HG02973 (cell line): ENCODE measurements around the gene POLR3H.

Experiments
- ATAC-seq: cut with Tn5 transposase; IDR thresholded peaks from one replicate; pipeline ENCODE4 v1.9.1; 2021; ENCODE audit warnings: moderate library complexity; ENCODE audit not compliant: unreplicated experiment

The POLR3H gene

DNA sequence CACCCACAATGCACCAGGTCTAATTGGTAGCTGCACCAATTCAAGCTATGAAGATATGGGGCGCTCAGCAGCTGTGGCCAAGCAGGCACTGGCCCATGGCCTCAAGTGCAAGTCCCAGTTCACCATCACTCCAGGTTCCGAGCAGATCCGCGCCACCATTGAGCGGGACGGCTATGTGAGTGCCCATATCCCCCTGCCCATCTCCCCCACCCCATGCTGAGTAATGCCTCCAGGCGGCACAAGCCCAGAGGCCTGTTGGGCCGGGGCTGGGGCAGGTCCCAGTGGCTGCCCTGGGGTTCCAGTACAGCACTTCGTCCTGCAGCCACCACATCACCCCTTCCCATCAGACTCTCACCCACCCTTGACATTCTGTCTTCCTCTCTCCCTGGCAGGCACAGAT lies 21.5 kb downstream of the POLR3H start:
- ATAC-seq = no peak

DNA sequence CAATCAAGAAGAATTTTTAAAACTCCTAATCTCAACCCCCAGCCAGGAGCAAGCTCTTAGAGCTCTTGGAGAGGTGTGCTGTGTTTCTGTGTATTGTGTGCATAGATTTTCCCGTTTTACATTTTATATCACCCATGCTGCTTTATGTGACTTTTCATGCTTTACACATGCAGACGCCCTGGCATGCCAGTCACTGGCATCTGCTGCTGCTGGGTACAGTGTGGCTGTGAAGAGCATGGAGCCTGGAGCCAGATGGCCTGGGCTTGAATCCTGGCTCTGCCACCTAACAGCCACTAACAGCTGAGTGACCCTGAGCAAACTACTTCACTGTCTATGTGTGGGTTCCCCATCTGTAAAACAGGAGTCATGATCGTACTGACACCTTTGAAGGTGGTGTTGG lies 23.1 kb downstream of the POLR3H start:
- ATAC-seq = no peak

DNA sequence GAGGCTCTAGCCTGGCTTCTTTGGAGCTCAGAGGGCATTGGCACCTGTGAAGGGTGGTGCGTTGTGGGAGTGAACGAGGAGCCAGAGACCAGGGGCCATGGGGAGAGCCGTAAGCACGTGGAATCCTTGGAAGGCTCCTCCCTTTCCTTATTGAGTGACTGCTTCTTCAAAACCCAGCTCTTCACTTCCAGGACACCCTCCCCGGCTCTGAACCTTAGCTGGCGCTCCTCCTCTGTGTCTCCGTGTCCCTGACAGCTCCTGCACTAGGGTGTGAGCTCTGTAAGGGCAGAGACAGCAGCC lies 26.3 kb downstream of the POLR3H start:
- ATAC-seq = no peak

DNA sequence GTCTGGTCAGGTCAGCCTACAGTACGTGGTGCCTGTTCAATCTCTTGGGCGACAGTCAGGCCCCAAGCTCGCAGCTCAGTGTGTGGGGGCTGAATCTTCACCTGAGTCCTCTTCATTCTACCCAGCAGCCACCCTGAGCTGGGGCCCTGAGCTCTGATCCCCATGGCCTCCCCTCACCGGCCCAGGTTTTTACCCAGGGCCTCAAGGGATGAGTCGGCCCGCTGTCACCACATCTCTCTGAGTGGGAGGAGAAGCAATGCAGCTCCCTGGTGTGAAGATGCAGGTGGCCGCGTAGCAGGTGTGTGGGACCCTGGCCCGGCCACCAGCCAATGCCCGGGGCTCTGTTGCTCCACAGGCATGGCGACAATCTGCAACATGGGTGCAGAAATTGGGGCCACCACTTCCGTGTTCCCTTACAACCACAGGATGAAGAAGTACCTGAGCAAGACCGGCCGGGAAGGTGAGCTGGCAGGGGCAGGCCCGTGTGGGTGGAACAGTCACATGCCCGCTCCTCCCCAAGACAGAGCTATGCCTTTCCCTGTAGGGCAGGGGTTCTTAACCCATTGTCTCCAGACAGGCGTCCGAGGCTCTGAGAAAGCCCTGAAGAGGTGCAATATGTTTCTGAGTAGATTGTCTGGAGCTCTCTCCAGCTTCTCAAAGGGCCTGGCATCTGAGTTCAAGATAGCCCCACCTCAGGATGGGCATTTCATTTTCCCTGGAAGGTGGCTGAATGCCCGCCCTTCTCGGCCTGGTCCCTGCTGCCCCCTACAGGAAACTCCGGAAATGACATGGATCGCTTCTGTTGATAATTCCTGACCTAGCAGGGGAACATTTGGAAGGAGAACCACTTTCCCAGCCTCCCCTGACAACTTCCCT lies 26.9 kb downstream of the POLR3H start:
- no peak for ATAC-seq

DNA sequence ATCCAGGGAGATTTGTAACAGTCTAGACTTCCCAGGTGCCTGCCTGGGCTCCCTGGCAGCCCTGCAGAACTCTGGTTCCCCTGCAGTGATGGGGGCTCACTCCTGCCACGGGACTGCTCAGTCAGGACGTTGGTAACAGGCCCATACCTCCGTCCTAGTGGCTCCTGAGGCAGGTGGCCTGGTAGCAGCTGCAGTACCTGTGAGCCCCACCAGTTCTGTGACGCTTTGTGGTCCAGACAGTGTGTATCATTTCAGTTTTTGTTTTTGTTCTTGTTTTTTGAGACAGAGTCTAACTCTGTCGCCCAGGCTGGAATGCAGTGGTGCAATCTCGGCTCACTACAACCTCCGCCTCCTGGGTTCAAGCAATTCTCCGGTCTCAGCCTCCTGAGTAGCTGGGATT lies 27.8 kb downstream of the POLR3H start:
- ATAC-seq = no peak

DNA sequence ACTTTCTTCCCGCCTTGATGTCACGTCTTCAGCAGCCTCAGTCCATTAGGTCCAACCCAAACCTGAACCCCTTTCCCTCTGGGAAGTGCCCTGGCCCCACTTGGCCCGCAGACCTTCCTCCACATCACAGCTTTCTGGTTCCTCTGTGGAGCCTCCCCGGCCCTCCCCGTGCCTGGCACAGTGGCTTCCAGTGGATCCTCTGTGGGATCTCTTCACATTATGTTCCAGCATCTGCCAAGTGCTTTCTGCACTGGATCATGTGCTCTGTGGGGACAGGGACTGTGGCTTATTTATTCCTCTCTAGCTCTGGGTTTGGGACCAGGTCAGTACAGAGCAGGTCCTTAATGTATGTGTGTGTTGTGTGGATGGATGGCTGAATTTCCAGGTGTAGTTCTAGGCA lies 30.9 kb downstream of the POLR3H start:
- ATAC-seq = no peak

DNA sequence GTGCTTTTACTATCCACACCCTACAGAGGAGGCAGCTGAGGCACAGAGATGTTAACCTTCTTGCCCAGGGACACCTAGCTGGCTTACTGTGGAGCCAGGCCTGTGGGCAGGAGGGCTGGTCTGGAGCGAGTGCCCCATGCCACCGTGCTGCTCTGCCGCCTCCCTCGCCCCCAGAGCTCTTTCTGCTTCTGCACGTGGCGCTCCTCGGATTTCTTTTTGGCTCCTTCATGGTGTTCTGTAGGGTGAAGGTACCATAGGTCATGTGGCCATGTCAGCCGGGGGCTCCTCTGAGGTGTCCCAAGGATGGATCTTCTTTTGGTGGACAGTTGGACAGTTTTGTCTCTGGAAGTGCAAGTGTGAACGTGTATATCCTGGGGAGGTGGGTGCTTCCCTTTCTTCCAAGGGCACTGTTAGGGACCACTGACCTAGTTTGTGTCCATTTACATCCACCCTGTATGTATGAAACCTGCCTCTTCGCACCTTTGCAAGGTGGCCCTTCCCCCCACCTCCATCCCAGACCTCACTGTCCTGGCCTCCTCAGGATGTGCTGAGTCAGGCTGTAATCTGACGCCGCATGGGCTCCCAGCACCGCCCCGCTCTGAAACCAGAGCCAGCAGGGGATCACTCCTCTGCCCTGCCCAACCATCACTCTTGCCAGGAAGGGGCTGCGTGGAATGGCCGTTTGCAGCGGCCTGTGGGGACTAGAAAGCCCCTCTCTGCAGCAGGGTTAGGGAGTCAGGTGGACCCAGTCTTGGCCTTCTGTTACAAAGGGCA lies 31.7 kb downstream of the POLR3H start:
- ATAC-seq = no peak

DNA sequence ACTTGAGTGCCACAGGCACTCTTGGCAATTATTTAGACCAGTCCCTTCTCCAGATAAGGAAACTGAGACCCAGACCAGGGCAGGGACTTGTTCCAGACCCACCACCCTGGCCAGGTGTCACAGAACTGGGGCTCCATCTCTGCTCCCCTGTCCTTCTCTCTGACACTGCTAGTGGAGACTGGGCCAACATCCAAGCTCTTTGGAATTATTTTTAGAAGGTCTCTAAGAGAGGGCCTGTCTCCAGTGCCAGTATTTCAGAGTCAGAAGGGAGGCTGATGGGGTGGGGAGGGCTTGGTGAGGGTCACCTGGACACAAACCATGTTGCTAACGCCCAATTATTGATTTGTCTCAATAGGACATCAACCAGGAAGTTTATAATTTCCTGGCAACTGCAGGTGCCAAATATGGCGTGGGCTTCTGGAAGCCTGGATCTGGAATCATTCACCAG lies 32.7 kb downstream of the POLR3H start:
- no peak for ATAC-seq

DNA sequence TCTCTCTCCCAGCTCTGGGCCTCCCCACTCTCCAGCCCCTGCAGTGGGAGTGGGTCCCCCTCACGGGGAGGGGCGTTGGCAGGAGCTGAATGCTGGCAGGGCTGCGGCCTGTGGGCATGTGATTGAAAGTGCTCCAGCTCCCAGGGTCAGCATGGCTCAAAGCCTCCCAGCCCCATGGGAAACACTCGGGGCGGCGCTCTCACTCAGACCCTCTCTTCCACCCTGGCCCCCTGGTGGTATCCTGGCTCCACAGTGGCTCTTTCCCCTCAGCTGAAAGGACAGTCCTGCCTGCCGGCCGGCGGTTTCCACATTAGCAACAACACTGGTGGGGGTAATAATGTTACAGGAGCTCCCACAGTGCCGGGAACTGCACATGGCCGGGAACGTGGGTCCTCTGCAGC lies 35.5 kb downstream of the POLR3H start:
- no peak for ATAC-seq

DNA sequence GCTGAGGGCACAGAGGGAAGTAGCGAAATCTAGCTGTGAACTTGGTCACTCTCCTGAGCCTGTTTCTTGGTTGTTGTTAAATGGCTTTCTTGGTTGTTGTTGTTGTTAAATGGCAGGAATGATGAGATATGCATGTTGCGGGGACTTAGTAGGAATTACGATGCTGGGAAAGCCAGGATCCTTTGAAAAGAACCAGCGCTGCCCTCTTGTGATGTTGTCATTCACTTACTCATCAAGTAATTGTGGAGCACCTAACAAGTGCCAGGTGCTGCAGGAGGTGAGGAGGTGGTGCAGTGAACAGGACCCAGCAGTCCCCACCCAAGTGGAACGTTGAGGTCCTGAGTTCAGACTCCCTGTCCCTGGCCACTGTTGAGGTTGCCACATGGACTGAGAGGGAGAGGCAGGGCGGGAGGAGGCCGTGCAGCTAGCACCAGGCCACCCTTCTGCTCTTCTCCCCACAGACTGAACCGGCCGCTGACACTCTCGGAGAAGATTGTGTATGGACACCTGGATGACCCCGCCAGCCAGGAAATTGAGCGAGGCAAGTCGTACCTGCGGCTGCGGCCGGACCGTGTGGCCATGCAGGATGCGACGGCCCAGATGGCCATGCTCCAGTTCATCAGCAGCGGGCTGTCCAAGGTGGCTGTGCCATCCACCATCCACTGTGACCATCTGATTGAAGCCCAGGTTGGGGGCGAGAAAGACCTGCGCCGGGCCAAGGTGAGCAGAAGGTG lies 36.8 kb downstream of the POLR3H start:
- no peak for ATAC-seq

DNA sequence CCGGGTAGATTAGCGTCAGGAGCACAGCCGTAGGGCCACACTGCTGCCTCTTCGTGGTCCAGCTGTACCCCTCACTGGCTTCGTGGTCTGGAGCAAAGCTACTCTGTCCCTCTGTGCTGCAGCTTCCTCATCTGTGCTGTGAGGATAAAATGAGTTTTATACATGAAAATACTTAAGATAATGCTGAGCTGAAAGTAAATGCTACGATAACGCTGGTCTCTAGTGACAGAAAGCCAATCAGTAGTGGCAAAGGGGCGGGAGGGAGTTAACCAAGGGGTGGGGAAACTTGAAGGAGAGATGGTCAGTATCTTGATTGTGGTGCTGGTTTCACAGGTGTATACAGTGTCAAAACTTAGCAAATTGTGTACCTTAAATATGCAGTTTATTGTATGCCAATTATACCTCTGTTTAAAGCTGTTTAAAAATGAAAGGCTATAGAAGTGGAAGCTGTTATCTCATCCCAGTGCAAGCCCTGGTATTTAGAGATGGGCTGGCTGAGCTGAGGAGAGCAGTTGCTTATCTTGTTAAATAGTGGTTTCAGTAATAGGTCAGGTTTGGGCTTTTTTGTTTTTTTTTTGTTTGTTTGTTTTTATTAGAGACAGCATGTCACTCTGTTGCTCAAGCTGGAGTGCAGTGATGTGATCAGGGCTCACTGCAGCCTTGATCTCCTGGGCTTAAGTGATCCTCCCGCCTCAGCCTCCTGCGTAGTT lies 38.6 kb downstream of the POLR3H start:
- ATAC-seq = no peak

DNA sequence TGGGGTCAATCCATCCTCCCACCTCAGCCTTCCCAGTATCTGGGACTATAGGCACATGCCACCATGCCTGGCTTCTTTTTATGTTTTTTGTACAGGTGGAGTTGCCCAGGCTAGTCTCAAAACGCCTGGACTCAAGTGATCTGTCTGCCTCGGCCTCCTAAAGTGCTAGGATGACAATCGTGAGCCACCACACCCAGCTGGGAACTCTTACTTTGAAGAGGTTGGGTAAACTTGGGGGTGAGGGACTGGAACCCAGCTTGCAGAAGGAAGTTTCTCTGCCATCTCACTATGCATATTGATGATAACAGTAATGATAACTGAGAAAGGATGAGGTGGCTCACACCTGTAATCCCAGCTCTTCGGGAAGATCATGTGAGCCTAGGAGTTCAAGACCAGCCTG lies 39.5 kb downstream of the POLR3H start:
- no peak for ATAC-seq

DNA sequence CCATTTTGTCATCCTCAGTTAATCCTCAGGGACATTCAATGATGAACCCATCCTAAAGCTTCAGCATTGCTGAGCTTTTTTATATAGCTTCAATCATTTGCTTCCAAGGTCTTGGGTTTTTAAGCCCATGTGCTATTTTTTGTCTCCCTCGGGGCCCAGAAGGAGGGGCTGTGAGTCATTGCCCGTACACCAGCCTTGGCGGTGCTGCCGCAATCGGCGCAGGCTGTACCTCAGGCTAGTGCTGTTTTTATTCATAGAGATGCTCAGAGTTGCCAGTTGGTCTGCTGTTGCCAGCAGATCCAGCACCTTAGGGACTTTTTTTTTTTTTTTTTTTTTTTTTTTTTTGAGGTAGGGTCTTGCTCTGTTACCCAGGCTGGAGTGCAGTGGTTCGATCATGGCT lies 39.9 kb downstream of the POLR3H start:
- ATAC-seq = no peak

DNA sequence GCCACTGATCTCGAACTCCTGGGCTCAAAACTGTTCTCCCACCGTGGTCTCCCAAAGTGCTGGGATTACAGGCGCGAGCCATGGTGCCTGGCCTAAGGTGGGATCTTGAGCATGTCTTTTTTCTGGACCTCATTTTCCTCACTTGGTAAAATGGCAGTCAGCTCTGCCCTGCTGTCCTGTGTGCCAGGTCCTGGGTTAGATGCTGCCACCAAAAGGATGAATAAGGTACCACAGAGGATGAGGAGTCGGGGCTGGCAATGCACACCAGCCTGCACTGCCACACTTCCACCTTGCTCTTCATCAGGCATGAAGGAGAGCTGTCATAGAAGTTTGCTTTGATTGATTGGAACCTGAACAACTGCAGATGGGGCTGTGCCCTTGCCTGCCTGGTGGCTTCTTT lies 43.1 kb downstream of the POLR3H start:
- no peak for ATAC-seq

DNA sequence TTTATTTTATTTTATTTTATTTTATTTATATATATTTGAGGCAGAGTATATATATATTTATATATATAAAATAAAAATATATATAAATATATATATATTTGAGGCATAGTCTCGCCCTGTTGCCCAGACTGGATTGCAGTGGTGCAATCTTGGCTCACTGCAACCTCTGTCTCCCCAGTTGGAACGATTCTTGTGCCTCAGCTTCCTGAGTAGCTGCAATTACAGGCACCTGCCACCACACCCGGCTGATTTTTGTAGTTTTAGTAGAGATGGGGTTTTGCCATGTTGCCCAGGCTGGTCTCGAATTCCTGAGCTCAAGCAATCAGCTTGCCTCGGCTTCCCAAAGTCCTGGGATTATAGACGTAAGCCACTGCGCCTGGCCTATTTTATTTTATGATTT lies 44.0 kb downstream of the POLR3H start:
- no peak for ATAC-seq

DNA sequence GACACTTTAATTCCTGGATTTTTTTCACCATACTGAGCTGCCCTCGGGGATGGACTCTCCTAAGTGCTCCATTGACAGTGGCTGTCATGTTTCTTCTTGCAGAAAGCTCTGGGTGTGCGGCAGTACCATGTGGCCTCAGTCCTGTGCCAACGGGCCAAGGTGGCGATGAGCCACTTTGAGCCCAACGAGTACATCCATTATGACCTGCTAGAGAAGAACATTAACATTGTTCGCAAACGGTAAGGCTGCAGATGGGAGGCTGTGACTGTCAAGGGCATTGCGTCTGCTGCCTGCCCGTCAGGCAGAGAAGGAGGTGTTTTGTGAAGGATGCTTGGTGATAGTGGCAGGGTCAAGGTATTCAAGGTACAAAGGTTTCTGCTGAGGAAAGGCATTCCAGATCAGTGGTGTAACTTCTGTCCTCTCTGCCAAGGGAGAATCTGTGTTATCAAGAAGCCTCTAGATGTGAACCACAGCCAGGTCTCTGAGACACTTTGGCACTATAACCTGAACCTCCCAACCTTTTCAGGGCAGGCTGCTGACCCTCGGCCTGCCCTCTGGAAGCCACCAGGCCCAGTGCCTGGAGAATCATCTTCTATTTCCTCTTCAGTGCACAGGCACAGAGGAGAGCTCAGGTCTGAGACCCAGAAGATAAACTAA lies 44.5 kb downstream of the POLR3H start:
- ATAC-seq = no peak

DNA sequence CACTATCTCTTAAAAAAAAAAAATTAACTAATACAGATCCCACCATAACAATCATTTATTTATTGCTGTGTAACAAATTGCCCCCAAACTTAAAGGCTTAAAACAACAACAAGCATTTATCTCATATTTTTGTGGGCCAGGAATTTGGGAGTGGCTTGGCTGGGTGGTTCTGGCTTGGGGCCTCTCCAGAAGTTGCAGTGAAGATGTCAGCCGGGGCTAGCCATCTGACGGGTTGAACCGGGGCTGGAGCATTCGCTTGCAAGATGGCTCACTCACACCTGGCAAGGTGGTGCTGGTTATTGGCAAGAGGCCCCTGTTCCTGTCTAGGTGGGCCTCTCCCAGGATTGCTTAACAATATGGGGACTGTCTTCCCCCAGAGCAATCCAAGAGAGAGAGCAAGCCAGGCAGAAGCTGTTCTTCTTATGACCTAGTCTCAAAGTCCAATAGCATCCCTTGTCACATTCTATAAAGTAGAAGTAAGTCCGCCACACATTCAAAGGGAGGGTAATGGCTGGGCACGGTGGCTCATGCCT lies 45.9 kb downstream of the POLR3H start:
- ATAC-seq = no peak

DNA sequence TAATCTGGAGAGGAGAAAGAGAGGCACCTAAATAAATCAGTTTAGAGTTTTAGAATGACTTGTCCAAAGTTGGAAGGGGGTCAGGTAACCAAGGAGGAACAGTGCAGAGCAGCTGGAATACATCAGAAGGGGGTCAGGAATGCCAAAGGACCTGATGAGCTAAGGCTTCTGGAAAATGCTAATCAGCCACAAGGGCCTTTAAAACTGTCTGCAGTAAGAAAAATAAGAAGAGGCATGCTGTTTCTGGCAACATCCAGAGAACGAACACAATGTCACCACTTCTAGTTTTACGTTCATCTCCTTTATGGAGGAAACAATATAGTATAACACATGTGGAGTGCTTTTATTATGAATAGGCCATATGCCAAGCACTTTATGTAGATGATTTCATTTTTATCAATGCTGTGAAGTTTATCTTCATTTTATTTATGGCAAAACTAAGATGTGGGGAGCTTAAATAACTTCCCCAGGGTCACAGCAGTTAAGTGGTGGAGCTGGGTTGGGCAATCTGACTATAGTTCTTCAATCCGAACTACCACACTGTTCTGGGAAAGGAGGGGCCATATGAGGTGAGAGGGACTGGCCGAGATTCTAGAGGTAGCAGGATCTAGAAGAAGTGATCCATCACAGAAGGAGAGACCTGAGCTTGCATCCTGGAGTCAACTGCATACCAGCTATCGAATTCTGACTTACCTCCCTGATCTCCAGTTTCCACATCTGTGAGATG lies 52.7 kb downstream of the POLR3H start:
- ATAC-seq = no peak

DNA sequence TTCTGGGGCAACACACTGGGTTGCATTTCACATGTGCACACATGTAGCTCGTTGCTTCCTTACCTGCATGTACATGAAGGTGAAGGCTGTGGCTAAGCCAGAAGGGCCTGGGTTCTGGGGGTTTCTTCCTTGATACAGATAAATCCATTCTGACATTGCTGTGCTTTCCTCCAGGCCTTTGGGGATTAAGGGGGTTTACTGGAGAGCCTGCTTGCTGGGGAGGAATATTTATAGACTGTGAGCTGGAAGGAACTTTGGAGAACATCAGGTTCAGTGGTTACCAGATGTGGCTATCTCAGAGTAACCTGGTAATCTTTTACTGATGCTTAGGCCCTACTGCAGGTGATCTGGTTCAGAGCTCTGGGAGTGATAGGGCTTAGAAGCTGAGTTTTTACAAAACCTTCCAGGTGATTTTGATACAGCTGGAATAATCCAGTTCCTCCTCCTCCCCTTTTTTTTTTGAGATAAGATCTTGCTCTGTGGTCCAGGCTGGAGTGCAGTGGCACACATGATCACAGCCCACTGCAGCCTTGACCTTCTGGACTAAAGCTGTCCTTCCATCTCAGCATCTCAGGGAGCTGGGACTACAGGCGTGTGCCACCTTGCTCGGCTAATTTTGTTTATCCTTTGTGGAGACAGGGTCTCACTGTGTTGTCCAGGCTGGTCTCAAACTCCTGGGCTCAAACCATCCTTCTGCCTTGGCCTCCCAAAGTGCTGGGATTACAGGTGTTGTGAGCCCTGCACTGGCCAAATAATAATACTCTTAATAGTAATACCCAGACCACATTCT lies 55.5 kb downstream of the POLR3H start:
- ATAC-seq = no peak
